NCI-H446 treated with DMSO at 0.1 percent for 48 hours (cell line): ENCODE measurements around the gene ANKLE2.
A peak's percentile ranks its signal among the peaks of the same experiment; 100 is the strongest.

ENCODE experiments used
- DNase-seq: peaks from one replicate; lab custom pipeline; 2025; lab: John Stamatoyannopoulos, UW

The ANKLE2 gene

DNA sequence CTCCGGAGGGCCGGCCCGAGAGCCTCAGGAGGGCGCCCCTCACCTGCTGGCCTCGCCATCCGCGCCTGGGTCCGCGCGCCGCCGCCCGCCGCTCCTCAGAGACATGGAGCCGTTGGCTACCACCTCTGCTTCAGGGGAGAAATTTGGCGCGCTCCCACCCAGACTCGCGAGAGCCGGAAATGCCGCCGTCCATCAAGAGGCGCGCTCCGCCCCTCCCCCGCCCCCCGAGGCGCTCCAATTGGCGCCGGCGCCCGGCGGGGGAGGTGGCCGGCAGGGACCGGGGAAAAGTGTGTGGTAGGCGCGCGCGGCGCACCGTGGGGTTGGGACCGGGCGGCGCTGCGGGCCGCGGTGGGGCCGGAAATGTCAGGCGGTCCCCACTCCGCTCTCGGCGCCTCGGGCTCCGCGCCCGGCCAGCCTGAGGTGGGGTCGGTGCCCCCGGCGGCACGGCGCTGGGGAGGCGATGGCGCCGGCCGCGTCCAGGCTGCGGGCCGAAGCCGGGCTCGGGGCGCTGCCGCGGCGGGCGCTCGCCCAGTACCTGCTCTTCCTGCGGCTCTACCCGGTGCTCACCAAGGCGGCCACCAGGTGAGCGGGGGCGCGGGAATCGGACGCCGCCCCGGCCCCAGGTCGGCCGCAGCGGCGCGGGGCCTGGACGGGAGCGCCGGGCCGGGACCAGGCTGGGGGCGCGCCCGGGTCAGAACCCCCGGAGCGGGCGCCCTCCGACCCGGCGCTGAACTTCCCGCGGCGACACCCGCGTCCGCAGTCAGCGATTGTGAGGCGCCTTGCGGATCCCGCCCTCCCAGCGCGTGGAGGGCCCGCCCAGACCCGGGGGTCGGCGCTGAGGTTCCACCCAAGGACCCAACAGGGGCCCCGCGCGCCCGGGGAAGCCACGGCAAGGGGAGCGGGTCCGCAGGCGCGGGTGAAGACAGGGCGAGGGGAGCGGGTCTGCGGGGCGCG, 74.1 kb downstream of the ANKLE2 start, which contains the start of the genes POLE and PXMP2:
Gene POLE (minus strand): TSS at position 132 of the 954 bp plus-strand sequence. CDS start 27 bp downstream, at position 105.
Gene PXMP2 (plus strand): TSS at position 377 of the 954 bp plus-strand sequence. CDS start 84 bp downstream, at position 461.
- DNase-seq, result peak; percentile 88

DNA sequence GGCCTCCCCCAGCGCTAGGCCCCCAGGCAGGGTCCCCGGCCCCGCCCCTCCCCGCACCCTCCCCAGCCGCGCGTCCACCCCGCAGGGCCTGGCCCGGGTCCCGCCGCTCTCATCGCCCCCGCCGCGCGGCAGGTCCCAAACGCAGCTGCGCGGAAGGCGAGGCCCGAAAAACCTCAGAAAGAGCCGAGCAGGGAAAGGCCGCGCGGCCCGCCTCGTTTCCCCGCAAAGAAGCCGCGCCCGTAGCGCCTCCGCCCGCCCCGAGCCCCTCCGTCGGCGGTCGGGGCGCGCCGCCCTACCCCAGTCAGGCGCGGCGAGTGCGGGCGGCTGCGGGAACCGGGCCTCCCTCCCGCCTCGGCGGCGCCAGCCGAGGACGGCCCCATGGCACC, 74.8 kb downstream of the ANKLE2 start:
- no peak for DNase-seq

DNA sequence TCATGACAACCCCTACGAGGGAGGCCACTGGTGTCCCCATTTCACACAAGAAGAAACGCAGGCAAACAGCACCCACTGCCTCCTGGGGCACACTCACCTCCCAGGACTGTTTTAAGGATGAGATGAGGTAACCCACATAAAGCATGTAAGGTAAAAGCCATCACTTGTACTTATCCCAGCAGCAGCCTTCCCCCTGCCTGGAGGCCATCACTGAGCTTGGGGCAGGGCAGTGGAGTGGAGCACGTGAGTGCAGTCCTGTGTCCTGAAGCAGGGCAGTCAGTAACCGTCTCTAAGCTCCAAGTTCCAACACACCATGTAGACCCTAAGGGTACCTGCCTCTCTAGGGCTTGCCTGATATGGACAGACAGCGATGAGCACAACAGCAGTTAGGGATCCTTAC, 76.2 kb downstream of the ANKLE2 start:
- no peak for DNase-seq

GRCh38 chr12:132677492-132677891, 84.1 kb downstream of the ANKLE2 start:
- DNase-seq, result no peak

GRCh38 chr12:132675757-132676432, 85.7 kb downstream of the ANKLE2 start:
- DNase-seq, result no peak
